SKM-1 treated with dmso at 0.1 percent for 144 hours (cell line): ENCODE measurements around the gene PALM.
"Not testable (repeated sequence)": the region's sequence is repeated elsewhere in the genome, so short reads cannot be mapped to it uniquely, and the experiment has no call there.

Experiments used
- DNase-seq: peaks from one replicate; lab custom pipeline; 2025; ENCODE audit not compliant: unreplicated experiment; lab: John Stamatoyannopoulos, UW

Gene PALM

DNA sequence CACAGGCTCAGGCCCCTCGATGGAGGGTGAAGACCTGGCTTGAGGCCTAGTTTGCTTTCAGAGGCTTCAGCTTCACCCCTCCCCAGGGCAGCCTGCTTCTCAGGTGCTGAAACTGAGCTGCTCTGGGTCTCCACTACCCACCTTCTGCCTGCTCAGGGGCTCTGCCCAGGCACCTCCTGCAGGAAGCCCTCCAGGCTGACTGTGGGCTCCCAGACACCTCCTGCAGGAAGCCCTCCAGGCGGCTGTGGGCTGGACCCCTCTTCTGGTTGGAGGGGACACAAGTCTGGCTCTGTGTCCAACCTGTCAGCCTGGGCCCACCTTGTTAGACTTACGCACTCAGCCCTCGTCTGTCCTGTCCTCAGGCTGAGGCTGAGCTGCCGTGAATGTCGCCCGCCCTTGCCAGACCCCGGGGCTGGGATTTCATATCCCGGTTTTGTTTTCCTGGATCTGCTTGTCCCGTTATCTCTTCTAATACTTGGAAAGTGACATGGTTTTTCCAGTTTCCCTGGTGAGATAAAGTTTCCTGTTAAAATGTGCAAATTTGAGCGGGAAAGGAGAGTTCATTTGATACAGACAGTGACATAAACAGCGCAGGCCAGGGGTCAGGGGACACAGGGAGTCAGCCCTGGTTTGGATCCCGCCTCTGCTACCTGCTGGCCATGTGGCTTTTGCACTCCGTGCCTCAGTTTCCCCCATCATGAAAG is 21.4 kb downstream of the PALM start:
- DNase-seq, result no peak

DNA sequence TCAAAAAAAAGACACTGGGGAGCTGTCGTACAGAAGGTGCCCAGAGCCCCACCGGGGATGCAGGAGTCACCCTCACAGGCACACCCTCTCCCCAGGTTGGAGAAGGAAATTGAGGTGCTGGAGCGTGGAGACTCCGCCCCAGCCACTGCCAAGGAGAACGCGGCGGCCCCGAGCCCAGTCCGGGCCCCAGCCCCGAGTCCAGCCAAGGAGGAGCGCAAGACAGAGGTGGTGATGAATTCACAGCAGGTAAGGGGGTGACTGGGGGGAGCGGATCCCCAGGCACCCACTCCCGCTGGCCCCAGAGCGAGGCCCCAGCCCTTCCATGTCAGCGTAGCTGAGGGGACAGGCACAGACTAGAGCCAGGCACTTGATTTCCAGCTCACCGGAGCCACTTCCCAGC is 22.3 kb downstream of the PALM start:
- no peak for DNase-seq

DNA sequence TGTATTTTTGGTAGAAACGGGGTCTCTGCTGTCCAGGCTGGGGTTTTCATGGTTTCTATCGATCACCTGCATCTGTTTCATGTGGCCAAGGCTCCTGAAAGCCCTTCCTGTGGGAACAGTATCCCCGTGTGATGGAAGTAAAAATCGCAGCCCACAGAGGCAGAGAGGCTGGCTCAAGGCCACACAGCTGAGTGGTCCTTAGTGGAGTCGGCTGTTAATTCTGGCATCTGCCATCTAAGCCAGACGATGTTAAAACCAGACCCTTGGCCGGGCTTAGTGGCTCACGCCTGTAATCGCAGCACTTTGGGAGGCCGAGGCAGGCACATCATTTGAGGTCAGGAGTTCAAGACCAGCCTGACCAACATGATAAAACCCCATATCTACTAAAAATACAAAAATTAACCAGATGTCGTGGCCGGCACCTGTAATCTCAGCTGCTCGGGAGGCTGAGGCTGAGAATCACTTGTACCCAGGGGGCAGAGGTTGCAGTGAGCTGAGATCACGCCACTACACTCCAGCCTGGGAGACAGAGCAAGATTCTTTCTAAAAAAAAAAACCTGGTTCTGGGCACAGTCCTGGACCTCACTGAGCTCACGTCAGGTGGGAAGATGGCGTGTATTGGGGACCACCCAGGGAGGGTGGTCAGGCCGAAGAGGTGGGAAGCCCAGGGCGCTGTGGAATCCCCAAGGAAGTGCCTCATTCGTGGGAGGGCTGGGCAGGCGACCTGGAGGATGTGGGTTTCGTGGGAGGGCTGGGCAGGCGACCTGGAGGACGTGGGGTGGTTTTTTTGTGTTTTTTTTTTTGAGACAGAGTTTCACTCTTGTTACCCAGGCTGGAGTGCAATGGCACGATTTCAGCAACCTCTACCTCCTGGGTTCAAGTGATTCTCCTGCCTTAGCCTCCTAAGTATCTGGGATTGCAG is 23.7 kb downstream of the PALM start:
- no peak for DNase-seq

DNA sequence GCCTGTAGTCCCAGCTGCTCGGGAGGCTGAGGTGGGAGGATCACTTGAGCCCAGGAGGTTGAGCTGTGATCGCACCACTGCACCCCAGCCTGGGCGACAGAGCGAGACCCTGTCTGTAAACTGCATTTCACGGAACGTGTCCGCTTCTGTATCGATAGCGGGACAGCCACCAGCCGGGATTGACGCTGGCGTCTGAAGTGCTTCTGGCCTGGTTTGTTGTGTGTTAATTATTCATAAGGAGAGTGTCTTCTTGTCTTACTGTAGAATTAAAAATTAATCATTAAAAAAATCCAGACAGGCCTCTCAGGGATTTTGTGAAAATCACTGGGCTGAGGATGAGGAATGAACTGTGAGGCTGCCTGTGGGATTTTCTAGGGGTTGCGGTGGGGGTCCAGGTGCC is 26.0 kb downstream of the PALM start:
- no peak for DNase-seq

DNA sequence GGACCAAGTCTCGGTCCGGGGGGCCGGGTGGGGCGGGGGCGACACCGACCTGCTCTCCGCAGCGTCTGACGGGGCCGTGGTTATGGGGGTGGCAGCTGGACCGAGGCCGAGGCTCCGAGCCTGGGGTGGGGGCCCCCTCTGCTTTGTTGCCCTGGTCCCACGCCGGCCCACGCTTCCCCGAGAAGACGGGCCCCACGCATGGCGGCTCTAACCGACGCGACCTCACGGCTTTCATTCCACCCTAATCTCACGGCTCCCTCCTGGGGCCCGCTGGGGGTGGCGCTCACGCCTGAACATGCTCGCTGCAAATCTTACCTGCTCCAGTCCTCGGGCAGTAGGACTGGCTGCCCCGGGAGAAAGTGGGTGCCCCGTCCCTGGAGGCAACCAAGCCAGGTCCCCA is 27.4 kb downstream of the PALM start:
- DNase-seq, result no peak

DNA sequence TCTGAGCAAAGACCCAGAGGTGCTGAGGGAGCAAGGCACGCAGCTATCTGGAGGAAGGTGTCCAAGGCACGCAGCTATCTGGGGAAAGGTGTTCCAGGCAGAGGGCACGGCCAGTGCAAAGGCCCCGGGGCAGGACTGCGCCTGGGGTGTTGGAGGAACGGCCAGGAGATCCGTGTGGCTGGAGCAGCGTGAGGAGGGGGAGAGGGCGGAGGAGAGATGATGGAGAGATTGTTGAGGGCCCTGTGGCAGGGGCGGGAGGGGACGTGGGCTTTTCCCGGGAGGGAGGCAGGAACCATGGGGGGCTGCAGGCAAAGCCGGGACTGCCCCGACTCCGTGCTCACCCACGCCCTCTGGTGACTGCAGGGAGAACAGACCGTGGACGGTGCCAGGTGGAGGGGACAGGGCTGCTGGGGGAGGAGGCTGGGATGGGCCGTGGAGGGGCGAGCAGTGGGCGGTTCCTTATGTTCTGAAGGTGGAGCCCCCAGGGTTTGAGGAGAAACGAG is 28.9 kb downstream of the PALM start:
- DNase-seq, result peak; percentile 36

DNA sequence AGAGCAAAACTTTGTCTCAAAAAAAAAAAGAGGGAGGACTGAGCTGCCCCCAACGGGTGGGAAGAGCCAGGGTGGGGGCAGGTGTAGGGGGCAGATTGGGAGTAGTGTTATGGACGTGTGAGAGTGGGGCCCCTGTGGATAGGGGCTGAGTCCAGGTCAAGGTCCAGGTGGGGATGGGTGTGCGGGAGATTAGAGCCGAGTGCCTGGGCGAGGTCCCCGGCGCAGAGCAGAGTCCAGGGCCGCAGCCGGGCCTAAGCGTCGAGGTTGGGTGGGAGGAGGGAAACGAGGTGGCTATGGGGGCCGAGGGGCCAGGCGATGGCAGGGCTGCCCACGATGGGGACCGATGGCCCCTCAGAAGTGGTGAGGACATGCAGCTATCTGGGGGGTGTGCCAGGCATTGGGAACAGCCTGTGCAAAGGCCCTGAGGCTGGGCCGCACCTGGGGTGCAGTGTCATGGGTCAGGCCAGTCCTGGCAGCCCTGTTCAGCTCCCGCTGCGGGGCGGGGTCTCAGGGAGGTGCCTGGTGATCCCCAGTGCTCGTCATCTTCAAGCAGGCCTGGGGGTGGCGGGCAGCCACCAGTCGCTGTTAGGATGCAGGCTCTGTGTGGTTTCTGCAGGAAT is 29.9 kb downstream of the PALM start:
- no peak for DNase-seq

DNA sequence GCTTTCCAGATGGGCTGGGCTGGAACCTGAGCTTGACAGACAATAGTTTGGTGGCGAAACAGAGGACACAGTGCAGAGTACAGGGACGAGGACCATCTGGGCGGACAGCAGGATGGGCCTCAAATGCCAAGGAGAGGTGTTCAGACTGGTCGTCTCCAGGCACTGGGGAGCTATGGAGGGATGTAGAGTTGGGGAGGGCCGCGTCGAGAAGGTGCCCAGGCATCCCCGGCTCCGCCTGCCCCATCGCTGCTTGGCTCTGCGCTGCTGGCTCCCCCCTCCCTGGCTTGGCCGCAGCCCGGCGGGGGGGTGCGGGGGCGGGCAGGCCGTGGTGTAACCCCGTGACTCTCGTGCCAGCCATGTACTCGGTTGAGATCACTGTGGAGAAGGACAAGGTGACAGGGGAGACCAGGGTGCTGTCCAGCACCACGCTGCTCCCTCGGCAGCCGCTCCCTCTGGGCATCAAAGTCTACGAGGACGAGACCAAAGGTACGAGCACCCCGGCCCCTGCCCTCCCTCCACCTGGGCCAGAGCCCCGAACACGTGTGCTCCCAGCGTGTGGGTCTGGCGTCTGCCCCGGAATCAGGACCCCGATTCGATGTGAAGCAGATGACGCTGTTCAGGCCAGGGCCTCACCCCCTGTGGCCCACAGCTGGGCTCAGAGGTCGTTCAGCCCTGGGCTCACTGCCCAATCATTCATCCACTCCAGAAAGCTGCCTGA is 31.4 kb downstream of the PALM start:
- DNase-seq, result no peak

DNA sequence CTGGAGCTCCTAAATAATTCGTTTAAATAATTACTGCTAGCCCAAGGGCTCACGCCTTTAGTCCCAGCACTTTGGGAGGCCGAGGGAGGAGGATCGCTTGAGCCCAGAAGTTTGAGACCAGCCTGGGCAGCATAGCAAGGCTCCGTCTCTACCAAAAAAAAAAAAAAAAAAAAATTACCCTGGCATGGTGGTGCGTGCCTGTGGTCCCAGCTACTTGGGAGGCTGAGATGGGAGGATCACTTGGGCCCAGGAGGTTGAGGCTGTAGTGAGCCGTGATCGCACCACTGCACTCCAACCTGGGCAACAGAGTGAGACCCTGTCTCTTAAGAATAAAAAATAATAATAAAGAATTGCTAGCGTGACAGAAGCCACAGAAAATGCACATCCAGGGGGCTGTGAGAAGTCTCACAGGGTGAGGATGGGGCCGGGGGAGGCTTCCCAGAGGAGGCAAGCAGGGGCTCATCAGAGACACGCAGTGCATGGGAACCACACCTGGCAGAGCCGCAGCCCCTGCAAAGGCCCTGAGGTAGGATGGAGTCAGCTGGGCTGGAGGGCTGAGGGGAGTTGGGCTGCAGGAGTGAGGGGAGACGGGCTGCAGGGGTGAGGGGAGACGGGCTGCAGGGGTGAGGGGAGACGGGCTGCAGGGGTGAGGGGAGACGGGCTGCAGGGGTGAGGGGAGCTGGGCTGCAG is 32.2 kb downstream of the PALM start:
- not testable (repeated sequence) for DNase-seq

DNA sequence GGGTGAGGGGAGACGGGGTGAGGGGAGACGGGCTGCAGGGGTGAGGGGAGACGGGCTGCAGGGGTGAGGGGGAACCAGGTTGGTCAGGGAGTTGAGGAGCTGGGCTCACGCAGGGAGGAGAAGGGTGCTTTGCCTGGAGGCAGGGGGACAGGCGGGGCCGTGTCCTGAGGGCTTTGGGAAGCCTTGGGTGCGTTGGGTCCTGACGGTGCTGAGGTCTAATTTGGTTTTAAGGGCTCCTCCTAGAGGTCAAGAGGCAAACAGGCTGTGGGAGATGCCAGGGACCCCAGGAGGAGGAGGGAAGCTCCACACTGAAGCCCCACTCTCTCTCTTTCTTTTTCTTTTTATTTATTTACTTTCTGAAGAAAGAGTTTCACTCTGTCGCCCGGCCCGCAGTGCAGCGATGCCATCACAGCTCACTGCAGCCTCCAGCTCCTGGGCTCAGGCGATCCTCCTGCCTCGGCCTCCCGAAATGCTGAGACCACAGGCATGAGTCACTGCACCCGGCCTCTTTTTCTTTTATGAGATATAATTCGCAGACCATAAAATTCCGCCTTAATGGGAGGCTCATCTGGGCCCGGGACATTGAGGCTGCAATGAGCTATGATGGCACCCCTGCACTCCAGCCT is 32.9 kb downstream of the PALM start:
- peak; percentile 69 for DNase-seq

DNA sequence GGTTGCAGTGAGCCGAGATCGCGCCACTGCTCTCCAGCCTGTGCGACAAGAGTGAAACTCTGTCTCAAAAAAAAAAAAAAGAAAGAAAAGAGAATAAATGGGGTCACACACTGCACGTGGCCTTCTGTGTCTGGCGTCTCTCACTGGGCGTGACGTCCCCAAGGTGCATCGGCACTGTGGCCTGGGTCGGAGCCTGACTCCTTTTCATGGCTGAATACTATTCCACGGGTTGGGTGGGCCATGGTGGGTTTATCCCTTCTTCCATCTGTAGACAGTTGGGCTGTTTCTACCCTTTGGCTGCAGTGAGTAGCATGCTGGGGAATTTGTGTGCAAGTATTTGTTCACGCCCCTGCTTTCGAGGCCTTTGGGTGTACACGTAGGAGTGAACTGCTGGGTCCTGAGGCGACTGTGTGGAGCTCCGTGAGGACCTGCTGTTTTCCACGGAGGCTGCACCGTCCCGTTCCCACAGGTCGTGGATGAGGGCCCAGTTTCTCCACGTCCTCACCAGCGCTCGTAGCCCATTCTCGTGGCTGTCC is 33.9 kb downstream of the PALM start:
- DNase-seq, result no peak

DNA sequence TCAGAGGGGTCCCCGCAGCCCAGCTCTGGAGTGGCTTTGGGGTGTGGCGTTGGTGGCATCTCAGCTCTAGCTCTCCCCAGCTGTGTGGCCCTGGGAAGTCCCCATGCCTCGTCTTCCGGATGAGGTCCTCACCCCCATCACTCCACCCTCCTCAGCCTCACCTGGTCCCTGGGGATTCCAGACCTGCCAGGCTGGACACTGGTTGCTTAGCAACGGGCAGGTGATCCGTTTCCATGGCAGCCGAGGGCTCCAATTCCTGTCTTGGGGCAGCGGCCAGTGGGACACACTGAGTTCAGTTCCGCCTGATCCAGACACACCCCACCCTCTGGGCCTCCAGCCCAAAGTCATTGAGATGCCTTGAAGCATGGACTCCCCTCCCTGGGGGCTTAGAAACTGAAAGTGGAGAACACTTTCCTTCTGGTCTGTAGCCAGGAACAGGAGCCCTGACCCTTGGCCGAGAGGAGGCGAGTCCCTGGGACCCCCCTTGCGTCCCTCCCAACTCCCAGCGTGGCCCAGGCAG is 34.5 kb downstream of the PALM start:
- DNase-seq, result no peak

DNA sequence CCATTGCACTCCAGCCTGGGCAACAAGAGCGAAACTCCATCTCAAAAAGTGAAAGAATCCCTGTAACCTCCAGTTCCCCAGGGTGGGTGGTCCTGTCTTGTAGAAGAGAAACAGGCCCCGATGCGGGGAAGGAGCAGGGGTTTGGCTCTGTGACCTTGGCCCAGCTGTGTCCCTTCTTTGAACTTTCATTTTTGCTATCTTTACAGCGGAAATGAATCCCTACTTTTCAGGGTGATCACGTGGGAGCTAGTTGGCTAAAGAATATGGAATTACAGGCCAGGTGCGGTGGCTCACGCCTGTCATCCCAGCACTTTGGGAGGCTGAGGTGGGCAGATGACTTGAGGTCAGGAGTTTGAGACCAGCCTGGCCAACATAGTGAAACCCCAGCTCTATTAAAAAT is 36.4 kb downstream of the PALM start:
- DNase-seq, result not testable (repeated sequence)

DNA sequence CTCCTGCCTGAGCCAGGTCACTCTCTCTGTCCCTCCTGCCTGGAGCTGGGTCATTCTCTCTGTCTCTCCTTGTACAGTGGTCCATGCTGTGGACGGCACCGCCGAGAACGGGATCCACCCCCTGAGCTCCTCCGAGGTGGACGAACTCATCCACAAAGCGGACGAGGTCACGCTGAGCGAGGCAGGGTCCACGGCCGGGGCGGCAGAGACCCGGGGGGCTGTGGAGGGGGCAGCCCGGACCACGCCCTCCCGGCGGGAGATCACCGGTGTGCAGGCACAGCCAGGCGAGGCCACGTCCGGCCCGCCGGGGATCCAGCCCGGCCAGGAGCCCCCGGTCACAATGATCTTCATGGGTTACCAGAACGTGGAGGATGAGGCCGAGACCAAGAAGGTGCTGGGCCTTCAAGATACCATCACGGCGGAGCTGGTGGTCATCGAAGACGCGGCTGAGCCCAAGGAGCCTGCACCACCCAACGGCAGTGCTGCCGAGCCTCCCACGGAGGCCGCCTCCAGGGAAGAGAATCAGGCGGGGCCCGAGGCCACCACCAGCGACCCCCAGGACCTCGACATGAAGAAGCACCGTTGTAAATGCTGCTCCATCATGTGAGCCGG is 37.6 kb downstream of the PALM start:
- DNase-seq, result no peak

DNA sequence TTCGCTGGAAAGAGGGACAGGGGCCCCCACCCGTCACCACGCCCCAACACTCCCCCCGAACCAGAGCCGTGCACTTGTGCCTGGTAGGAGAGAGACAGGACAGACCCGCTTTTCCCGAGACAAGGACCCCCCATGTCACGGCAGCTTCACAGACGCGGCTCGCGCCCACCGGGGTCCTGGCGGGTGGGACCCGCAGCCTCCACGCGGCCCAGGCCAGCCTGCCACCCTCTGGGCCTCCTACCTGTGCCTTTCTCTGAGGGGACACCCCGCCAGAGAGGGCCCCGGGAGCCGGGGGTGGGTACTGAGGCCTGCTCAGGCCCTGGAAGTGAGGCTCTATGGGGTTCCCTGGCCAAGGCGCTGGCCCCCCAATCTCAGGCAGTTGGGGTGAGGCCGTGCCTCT is 38.2 kb downstream of the PALM start:
- DNase-seq, result no peak

DNA sequence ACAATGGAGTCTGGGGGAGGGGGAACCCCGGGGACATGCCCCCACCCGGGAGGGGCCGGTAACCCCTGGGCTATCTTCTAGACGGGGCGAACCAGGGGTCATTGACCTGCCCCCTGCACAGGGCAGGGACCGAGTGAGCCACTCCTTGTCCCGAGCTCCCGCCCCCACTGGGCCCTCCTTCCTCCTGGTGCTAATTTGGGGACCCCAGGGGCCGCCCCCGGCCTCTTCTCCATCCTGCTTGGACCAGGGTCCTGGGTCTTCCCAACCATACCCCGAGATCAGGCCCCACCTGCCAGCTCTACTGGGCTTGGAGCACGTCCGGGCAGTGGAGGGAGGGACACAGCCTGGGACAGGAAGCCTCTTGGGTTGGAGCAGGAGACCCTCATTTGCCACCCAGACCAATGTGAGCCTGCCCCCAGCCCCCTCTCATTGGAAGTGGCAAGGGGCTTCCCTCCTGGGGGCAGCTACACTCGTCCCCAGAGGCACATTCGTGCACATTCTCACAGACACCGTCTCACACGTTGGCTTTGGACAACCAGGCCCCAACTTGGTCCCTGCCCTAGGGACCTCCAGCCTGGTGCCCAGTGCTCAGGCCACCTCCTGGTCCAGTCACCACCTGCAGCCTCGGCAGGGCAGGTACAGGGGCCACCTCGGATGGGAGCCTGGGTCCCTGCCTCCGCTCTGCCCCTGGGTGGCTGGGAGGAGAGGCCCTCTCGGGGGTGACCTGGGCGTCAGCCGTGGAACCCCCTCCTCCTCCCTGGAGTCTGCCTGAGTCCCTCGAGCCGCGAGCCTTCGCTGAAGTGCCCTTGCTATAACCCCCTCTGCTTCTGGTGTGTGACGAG is 38.9 kb downstream of the PALM start:
- DNase-seq, result no peak

DNA sequence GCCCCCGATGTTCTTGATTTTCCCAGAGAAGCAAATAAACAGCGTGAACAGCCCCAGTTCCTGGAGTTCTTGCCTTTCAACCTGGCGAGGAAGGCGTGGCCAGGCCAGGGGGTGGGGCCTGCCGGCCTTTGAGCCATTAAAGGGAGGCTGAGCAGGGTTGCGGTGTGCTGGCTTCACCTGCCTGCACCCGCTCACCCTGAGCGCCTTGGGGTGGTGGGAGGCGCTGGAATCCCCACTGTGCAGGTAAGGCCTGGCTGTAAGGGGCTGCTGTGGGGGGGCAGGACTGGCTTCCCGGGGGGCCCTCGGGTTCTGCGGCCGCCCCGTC is 39.5 kb downstream of the PALM start:
- no peak for DNase-seq

DNA sequence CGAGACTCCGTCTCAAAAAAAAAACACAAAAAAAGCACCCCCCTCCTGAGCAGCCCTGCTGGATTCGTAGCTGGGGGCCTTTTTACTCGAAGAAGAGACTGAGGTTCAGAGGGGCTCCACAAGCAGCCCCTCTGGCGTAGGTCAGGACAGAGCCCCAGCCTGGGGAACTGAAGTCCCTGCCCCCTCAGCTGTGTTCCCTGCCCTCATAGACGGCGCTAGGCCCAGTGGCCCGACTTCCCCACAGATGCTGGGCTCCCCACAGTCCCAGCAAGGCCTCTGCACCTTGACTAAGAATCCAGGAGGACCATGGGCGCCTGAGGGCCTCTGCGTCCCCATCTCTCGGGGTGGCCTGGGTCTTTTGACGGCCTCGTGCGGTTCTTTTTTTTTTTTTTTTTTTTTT is 41.1 kb downstream of the PALM start:
- DNase-seq, result no peak
